AG04449 (cell line): ENCODE data around the gene ACYP2.

ENCODE experiments used
- CTCF ChIA-PET: fragments of 350-600 bp; formaldehyde crosslinking; extraction: SDS; loops from one replicate; lab custom pipeline; 2021; ENCODE audit warnings: antibody characterized with exemption; lab: Yijun Ruan, JAX
- POLR2A ChIA-PET: fragments of 400-600, 350-600 bp; formaldehyde crosslinking; extraction: SDS; loops from one replicate; lab custom pipeline; 2020; ENCODE audit warnings: antibody characterized with exemption, inconsistent platforms; lab: Yijun Ruan, JAX
- DNase-seq: peaks from one replicate; pipeline ENCODE4 v3.0.0-alpha.2; 2010; ENCODE audit warnings: low read depth, low spot score
- H3K4me3 ChIP-seq: 2 replicates; pipeline ENCODE4 v1.5.1; 2011; ENCODE audit warnings: low read depth, mild to moderate bottlenecking, control low read depth, low read length
- TF ChIP-seq, protein P1 (sequence below): IDR thresholded peaks from one replicate; pipeline ENCODE4 v1.5.1; 2011; ENCODE audit warnings: mild to moderate bottlenecking, moderate library complexity, low read length, control low read depth, inconsistent platforms; ENCODE audit not compliant: insufficient read depth; ENCODE audit errors: missing control alignments

ACYP2 gene

DNA sequence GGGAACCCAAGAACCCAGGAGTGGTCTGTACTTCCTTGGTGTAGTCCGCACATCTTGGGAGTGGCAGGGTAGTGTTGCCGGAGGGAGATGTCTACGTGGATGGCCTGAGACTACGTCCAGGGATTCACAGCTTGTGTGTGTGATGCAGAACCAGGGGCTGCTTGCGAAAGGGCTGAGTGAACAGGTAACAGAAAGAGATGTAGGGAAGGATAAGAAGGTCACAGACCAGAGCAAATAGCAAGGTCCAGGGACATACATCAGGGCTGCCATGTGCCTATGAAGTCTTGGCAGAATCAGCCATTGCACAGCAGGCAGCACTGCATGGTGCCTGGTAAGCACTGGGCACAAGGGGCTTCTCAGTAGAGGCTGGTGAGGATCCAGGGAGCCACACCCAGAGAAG, 71.9 kb downstream of the ACYP2 start:
- H3K4me3 ChIP-seq: no peak overlapping the region
- ChIA-PET CTCF (interaction anchor here (2.5 kb wide), 1 partner anchor 10 kb away, joined by 13 read pairs; no protein-coding TSS in a partner anchor), POLR2A (no interaction called here)
- TF ChIP-seq, protein P1, sequence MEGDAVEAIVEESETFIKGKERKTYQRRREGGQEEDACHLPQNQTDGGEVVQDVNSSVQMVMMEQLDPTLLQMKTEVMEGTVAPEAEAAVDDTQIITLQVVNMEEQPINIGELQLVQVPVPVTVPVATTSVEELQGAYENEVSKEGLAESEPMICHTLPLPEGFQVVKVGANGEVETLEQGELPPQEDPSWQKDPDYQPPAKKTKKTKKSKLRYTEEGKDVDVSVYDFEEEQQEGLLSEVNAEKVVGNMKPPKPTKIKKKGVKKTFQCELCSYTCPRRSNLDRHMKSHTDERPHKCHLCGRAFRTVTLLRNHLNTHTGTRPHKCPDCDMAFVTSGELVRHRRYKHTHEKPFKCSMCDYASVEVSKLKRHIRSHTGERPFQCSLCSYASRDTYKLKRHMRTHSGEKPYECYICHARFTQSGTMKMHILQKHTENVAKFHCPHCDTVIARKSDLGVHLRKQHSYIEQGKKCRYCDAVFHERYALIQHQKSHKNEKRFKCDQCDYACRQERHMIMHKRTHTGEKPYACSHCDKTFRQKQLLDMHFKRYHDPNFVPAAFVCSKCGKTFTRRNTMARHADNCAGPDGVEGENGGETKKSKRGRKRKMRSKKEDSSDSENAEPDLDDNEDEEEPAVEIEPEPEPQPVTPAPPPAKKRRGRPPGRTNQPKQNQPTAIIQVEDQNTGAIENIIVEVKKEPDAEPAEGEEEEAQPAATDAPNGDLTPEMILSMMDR: no peak
- DNase-seq: no peak

DNA sequence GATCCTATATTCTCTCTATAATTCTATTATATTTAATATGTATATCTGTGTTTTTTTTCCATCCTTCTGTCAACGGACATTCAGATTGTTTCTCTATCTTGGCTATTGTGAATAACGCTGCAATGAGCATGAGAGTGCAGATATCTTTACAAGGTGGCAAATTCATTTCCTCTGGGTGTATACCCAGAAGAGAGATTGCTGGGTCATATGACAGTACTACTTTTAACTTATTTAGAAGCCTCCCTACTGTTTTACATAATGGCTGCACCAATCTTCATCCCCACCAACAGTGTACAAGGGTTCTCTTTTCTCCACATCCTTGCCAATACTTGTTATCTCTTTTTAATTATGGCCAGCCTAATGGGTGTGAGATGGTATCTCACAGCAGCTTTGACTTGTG, 74.1 kb downstream of the ACYP2 start:
- CTCF ChIA-PET: no interaction called here
- H3K4me3 ChIP-seq: no peak overlapping the region
- POLR2A ChIA-PET: no interaction called here
- DNase-seq: no peak
- TF ChIP-seq, protein P1: no peak

DNA sequence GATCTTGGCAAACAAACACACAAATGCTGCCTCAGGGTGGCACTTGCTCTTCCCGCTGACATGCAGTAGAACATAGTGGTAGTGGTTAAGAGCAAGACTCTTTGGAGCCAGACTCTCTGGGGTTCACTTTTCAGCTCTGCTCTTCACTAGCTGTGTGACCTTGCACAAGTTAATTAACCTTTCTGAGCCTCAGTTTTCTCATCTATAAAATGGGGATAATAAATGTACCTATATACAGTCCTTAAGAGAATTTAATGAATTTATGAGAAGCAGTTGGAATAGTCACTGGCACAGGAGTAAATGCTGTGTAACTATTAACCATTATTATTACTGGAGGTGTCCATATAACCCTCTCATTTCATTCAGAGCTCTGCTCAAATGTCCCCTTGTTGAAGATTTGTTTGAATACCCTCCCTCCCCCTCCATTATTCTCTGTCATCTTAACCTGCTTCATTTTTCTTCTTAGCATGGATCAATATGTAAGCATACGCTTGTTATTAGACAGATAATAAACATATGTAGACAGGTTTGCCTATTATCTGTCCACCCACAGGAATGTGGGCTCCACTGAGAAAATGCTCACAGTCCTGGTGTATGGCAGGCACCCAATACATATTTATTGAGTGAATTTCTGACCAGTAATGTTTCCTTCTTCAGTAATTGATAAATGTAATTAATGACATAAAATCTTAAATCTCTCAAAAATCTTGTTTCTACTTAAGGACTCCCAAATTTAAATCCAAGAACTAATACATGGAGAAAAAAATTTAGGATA, 76.1 kb downstream of the ACYP2 start:
- CTCF ChIA-PET: interaction anchor here (1.0 to 1.6 kb wide), 3 partner anchors 15 to 514 kb away, joined by 3 read pairs; no protein-coding TSS in a partner anchor
- DNase-seq: no peak
- TF ChIP-seq, protein P1: no peak
- POLR2A ChIA-PET: no interaction called here
- H3K4me3 ChIP-seq: no peak overlapping the region

DNA sequence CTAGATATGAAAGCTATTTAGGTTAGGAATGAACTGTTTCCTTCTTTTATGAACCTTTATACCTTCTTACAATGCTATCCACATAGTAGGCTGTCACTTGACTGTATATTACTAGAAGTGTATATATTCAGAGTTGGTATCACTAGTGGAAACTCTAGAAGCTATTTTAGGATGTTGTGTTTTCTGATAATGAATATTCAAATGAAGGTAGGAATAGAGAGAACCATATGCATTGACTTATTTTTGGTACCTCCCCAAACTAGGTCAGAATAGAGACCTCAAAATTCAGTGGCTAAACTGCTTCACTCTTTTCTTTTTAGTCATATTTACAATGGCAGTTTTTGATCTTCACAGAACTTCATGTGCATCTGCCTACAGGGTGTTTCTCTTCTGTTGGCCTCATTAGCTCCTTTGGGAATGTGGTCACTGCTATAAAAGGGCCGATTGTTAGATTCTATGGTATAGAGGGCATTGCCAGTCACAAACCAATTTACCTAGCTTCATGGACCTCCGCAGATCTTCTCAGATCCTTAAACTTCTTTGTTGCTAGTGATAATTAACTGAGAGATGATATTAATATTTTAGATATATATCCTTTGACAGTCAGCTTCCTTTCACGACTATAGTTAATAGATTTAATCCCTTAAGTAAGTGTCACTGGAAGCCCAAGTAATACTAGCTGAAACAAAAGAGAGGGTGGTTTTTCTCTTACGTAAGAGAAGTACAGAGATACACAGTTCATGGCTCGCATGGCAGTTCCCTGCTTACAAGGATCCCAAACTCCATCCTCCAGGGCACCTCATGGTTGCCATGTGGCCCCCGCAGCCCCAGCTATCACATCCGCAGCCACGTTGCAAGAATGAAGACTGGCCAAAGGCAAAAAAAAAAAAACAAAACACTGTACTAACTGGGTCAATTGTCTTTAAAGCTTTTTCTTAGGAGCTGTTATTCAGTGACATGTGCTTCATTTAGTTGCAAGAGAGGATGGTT, 79.6 kb downstream of the ACYP2 start:
- DNase-seq: no peak
- TF ChIP-seq, protein P1: no peak
- ChIA-PET POLR2A (no interaction called here), CTCF (interaction anchor here (1.2 to 4.3 kb wide), 6 partner anchors 12 to 88 kb away, joined by 3 to 29 read pairs (median 4); no protein-coding TSS in a partner anchor)
- H3K4me3 ChIP-seq: no peak overlapping the region

DNA sequence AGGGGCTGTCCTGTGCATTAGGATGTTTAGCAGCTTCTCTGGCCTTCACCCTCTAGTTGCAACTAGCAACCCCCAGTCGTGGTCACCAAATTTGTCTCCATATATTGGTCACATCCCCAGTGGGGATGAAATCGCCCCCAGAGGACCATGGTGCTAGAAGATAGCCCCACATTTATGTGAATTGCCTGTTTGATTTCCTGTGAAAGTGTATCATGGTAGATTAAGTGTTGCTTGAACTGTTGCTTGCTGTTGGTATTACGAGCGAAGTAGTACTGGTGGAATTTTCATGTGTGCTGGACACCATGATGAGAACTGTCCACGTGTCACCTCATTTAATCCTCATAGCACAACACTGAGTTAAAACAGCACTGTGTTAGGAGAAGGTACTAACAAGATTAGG, 81.2 kb downstream of the ACYP2 start:
- TF ChIP-seq, protein P1: no peak
- DNase-seq: no peak
- no peak overlapping the region for H3K4me3 ChIP-seq
- ChIA-PET CTCF (interaction anchor here (0.9 to 4.3 kb wide), 2 partner anchors 10 to 35 kb away, joined by 3 to 29 read pairs; no protein-coding TSS in a partner anchor), POLR2A (no interaction called here)
